GM18858 (cell line): ENCODE data around the gene FLT4.
"Not testable (repeated sequence)": the region's sequence is repeated elsewhere in the genome, so short reads cannot be mapped to it uniquely, and the experiment has no call there.

Experiments
- ATAC-seq: cut with Tn5 transposase; IDR thresholded peaks from one replicate; pipeline ENCODE4 v1.9.1; 2021; ENCODE audit not compliant: unreplicated experiment

Gene FLT4

GRCh38 chr5:180670586-180671359 lies 21.4 kb upstream of the FLT4 start:
- no peak for ATAC-seq

- ATAC-seq = no peak
Observed at GRCh38 chr5:180670157-180670556, 20.8 kb upstream of the FLT4 start.

GRCh38 chr5:180669661-180670060 lies 20.3 kb upstream of the FLT4 start:
- no peak for ATAC-seq

GRCh38 chr5:180668835-180669596 lies 19.6 kb upstream of the FLT4 start:
- ATAC-seq = no peak

DNA sequence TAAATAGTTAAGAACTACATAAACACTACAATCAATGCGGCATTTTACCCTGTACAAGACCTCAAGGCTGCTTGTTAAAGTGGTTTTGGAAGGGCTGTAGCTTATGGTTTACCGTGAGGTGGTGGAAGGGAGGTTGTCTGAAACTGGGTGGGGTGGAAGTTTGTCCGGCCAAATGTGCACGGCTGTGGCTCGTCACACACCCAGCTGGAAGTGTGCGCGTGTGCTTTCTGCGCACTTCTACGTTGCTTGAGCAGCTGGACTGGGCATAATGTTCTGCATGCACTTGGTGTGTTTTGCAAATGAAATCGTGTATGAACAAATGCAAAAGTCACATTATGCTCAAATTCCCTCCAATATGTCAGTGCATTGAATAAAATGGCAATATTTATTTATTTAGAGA lies 17.4 kb upstream of the FLT4 start:
- ATAC-seq = no peak

GRCh38 chr5:180665682-180666404 lies 16.4 kb upstream of the FLT4 start:
- ATAC-seq = no peak

DNA sequence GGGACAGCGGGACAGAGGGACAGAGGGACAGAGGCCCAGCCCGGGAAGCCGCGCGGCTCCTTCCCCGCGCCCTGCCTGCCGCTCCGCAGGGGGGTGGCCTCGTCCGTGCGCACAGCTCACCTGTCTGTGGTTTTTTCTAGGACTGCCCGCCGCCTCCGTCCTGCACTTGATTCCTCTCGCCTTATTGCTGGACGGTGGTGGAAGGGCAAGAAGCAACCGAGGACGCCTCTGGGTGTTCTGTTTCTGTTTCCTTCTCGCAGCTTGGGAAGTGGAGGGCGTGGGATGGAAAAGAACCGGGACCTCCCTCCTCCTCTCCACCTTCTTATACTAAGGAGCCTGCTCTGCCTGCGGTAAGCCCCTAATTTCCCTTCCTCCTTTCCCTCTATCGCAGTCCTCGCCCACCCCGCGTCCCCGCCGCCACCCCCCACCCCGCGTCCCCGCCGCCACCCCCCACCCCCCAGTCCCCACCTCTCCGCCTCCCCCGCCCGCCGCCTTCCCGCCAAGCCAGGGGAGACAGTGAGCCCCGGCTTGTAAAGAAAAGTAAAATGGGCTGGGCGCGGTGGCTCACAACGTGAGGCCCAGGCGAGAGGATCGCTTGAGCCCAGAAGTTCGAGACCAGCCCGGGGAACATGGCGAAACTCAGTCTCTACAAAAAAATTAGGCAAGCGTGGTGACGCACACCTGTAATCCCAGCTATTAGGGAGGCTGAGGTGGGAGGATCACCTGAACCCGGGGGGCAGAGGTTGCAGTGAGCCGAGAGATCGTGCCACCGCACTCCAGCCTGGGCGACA lies 9.6 kb upstream of the FLT4 start:
- ATAC-seq = no peak

GRCh38 chr5:180655243-180655642 lies 5.8 kb upstream of the FLT4 start:
- ATAC-seq = not testable (repeated sequence)

DNA sequence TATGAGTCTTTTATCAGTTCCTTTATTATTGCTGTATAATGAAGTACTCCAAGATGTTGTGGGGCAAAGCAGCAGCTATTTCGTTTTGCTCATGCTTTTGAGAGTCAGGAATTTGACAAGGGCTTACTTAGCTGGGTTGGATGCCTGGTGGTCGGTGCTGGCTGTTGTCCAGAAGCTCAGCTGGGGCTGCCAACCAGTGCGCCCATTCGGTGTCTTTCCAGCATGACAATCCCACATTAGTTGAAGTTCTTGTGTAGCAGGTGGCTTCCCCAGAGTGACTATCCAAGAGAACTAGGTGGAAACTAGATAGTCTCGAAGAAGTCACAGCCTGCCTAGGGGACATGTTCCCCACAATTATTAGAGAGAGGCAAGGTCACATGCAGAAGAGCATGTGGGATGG lies 3.4 kb upstream of the FLT4 start:
- no peak for ATAC-seq

- ATAC-seq = no peak
Observed at GRCh38 chr5:180652346-180652745, 2.9 kb upstream of the FLT4 start.

- ATAC-seq = no peak
Observed at GRCh38 chr5:180648658-180649296, 623 bp downstream of the FLT4 start.

DNA sequence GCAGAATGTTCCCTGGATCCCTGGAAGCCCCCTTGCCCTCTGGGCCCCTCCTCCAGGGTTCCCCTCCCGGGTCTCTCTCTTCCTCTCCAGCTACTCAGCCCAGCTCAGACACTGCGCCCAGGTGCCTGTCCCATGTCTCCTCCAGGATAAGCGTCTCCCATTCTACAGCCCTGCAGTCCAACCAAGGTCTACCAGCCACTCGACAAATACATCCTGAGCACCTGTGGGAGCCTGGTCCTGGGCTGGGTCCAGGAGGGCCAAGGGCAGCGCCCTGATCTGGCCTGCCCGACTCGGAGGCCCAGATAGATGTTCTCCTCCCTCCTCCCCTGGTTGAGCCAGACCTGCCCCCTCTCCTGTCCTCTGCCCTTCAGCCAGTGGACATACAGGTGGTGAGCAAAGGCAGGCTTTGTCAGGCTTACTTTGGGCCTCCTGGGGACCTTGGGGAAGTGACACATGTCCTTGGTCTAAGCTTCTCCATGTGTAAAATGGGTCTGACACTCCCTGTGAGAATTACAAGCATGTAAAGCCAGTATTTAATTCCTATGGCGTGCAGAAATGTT lies 1.4 kb downstream of the FLT4 start:
- ATAC-seq = no peak

DNA sequence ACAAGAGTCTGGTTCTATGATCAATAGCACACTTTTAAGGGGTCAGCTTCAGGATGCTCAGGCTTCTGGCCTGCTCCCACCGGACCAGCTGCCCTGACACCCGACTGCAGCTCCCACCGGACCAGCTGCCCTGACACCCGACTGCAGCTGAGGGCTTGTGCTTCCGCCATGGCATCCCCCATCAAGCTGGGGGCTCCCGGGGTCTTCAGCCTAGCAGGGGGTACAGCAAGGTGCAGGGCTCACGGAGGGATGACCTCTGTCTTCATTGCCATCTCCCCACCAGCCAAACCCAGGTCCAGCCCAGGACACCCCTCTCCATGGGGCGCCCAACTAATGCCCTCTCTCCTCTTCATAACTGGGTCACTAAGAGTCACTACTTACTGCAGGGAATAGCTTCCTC lies 1.9 kb downstream of the FLT4 start:
- ATAC-seq = no peak

DNA sequence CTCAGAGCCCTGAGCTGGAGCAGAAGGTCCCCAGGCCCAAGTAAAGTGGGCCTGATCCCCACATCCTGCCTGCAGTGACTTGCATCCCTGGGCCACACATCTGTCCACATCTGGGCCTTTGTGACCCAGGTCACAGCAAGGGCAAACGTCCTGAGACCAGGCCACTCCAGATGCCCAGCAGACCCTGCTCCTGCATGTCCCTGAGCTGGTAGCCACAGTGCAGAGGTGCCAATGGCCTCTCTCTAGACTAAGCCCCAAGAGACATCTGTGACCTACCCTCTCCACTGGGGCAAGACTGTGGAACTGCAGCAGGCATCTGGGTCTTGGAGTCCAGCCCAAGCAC lies 2.5 kb downstream of the FLT4 start:
- no peak for ATAC-seq

DNA sequence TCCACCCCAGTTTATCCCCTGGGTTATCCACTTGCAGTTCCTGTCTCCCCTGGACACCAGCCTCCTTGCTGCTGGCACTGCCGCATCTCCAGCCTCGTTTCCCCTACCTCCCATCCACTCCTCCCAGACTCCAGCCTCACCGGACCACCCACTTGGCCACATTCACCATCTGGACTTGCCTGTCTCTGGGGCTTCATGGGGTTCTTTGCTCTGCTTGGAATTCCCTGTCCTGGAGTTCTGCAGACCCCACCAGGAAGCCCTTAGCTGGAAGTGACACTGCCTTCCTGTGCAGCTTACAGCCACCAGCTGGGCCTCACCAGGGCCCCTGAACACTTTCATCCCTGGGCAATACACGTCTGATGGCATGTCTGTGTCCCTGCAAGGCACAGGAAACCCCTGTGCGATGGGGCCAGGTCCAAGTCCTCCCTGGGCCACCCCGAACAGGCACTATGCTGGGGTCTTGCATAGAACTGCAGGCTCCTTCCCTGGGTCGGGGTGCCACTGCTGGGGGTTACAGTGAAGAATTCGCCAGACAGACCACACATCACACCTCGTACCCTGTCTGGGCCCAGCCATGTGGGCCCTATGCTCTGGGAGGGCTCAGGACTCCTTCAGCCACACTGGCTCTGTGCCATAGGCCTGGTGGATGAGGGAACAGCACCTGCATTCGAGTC lies 3.0 kb downstream of the FLT4 start:
- ATAC-seq = no peak

DNA sequence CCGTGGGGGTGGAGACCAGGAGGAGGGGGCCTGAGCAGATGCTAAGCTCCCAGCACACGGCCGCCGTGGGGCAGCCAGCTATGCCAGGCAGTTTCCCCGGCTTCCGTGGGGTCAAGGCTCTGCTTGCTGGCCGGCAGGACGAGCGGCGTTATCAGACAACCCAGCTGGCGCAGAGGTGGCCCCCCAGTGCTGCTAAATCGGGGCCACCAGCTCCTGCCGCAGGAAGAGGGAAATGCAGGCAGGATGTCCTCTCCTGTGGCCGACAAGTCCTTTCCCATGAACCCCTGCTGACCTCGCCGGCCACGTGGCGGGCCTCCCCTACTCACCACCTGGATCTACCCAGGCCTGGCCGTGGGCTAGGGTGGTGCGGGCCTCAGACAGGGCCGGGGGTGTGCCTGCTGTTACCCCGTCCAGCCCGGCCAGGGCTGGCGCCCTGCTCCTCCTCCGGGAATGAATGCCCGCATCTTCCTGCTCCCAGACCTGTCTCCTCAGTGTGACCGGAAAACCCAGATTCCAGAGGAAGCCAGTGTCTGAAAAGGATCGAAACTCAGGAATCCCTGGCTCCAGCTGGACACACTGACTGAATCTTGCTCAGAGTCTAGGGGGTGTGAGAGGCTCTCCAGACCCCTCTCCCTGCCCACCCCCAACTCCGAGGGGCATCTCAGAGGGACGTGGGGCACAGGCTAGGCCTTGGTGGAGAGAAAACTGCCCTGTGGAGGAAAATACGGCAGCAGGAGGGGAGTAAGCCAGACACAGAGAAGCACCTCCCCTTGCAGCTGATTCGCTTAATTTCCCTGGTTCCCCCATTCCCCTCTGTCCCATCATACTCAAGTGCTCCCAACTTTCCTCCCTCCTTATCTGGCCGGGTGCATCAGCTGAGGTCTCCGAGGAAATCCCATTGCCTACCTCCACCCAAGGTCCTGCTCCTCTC lies 3.9 kb downstream of the FLT4 start:
- ATAC-seq = no peak

DNA sequence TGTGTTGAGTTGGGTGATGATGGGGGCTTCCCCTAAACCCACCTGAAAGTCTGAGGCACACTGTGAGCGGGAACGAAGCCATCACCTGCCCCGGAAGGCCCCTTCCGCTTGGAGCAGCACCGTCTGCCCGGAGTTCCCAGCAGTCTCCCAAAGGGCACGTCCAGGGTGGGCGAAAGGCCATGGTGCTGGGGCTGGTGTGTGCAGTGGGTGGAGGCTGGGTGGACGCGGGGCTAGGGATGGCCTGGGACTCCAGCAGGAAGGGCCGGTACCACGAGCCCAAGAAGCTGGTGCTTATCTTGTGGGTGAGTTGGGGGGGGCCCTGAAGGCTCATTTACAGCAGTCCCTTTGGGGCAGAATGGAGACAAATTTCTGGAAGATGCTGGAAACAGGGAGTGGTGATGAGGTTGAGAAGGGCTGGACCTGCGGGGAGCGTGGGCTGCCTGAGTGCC lies 4.6 kb downstream of the FLT4 start:
- ATAC-seq = no peak

DNA sequence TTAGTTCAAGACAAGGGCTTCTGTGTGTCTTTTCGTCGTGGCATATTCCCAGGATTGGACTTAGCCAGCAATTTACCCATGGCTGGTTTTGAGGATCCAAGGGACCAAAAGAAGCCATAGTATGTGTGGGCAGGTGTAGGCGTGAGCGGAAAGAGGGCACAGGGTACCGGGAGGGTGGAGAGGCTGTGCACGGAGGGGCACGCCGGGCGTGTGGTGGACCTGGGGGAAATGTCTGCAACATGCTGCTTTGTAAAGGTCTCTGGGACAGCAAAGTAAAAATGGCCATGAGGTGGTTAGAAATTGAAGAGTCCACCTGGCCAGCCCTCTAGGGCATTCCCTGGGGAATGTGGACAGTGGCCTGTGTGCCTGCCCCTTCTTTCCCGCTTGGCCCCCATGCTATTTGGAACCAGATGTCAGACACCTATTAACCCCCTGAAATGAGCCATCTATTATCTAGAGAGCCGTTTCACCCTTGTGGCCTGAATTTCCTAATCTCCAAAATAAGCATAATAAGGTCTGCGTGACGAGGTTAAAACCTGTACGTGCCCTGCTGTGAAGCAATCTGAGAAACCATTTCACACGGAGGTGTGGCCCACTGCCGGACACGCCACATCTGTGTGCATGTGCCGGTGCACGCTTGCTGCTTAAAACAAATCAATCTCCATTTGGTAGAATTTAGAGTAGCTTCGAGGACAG lies 5.1 kb downstream of the FLT4 start:
- ATAC-seq = no peak
